Measurements from ENCODE around the gene FADD.

FADD gene

GRCh38 chr11:70183483-70184176 is 19.5 kb upstream of the FADD start:
- H3K36me3 ChIP-seq (ENCODE audit: control insufficient read depth, insufficient read depth, low read length) = no peaks in the 10 kb centered on the region
- no peaks in the 10 kb centered on the region for H3K9me3 ChIP-seq (ENCODE audit: control insufficient read depth, insufficient read depth, low read length)
- no peak overlapping the region for H3K4me3 ChIP-seq (ENCODE audit: low read depth, low read length)
- H3K27me3 ChIP-seq (ENCODE audit: control insufficient read depth, insufficient read depth, low read length) = no peaks in the 10 kb centered on the region
- H3K4me1 ChIP-seq (ENCODE audit: control insufficient read depth, insufficient read depth, low read length) = no peaks in the 10 kb centered on the region
- H3K9ac ChIP-seq (ENCODE audit: low read depth, low read length) = no peak overlapping the region

DNA sequence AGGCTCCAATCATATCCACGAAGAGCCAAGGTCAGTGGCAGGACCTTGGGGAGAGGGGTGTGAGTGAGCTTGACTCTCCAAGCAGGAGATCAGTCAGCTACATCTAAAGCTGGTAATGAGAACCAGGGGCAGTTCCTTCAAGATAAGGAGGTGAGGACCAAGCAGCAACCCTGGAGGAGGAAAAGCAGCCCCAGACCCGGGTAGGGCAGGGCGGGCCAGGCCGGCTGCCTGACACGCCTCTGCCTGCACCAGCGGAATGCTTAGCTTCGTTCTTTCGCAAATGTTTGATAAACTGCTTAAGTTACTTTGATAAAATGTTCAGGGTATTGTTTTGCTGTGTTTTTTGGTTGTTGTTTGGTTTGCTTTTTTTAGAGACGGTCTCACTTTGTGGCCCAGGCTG is 18.7 kb upstream of the FADD start:
- no peak overlapping the region for H3K4me3 ChIP-seq (ENCODE audit: low read depth, low read length)
- no peaks in the 10 kb centered on the region for H3K36me3 ChIP-seq (ENCODE audit: control insufficient read depth, insufficient read depth, low read length)
- H3K9me3 ChIP-seq (ENCODE audit: control insufficient read depth, insufficient read depth, low read length) = no peaks in the 10 kb centered on the region
- H3K9ac ChIP-seq (ENCODE audit: low read depth, low read length) = no peak overlapping the region
- H3K27me3 ChIP-seq (ENCODE audit: control insufficient read depth, insufficient read depth, low read length) = no peaks in the 10 kb centered on the region
- H3K4me1 ChIP-seq (ENCODE audit: control insufficient read depth, insufficient read depth, low read length) = no peaks in the 10 kb centered on the region

- H3K9me3 ChIP-seq (ENCODE audit: control insufficient read depth, insufficient read depth, low read length) = no peaks in the 10 kb centered on the region
- no peaks in the 10 kb centered on the region for H3K36me3 ChIP-seq (ENCODE audit: control insufficient read depth, insufficient read depth, low read length)
- no peak overlapping the region for H3K9ac ChIP-seq (ENCODE audit: low read depth, low read length)
- H3K27me3 ChIP-seq (ENCODE audit: control insufficient read depth, insufficient read depth, low read length) = no peaks in the 10 kb centered on the region
- H3K4me3 ChIP-seq (ENCODE audit: low read depth, low read length) = no peak overlapping the region
- no peaks in the 10 kb centered on the region for H3K4me1 ChIP-seq (ENCODE audit: control insufficient read depth, insufficient read depth, low read length)
These were observed 17.6 kb upstream of the FADD start for GRCh38 chr11:70185348-70186055.

- no peaks in the 10 kb centered on the region for H3K4me1 ChIP-seq (ENCODE audit: control insufficient read depth, insufficient read depth, low read length)
- no peak overlapping the region for H3K4me3 ChIP-seq (ENCODE audit: low read depth, low read length)
- H3K36me3 ChIP-seq (ENCODE audit: control insufficient read depth, insufficient read depth, low read length) = no peaks in the 10 kb centered on the region
- H3K9me3 ChIP-seq (ENCODE audit: control insufficient read depth, insufficient read depth, low read length) = no peaks in the 10 kb centered on the region
- H3K27me3 ChIP-seq (ENCODE audit: control insufficient read depth, insufficient read depth, low read length) = no peaks in the 10 kb centered on the region
- H3K9ac ChIP-seq (ENCODE audit: low read depth, low read length) = no peak overlapping the region
These were observed 16.7 kb upstream of the FADD start for GRCh38 chr11:70186420-70186819.

- Histone ChIP-seq H3K4me1 (ENCODE audit: control insufficient read depth, insufficient read depth, low read length) (no peaks in the 10 kb centered on the region), H3K9ac (ENCODE audit: low read depth, low read length) (no peak overlapping the region), H3K9me3 (ENCODE audit: control insufficient read depth, insufficient read depth, low read length) (no peaks in the 10 kb centered on the region), H3K4me3 (ENCODE audit: low read depth, low read length) (no peak overlapping the region), H3K36me3 (ENCODE audit: control insufficient read depth, insufficient read depth, low read length) (no peaks in the 10 kb centered on the region), H3K27me3 (ENCODE audit: control insufficient read depth, insufficient read depth, low read length) (no peaks in the 10 kb centered on the region)
These were observed 16.2 kb upstream of the FADD start for GRCh38 chr11:70186936-70187335.

DNA sequence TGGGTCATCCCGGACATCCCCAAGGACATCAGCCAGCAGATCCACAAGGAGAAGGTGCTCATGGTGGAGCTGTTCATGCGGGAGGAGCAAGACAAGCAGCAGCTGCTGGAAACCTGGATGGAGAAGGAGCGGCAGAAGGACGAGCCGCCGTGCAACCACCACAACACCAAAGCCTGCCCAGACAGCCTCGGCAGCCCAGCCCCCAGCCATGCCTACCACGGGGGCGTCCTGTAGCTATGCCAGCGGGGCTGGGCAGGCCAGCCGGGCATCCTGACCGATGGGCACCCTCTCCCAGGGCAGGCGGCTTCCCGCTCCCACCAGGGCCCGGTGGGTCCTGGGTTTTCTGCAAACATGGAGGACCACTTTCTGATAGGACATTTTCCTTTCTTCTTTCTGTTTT is 15.3 kb upstream of the FADD start:
- H3K36me3 ChIP-seq (ENCODE audit: control insufficient read depth, insufficient read depth, low read length) = no peaks in the 10 kb centered on the region
- no peak overlapping the region for H3K4me3 ChIP-seq (ENCODE audit: low read depth, low read length)
- H3K9ac ChIP-seq (ENCODE audit: low read depth, low read length) = no peak overlapping the region
- H3K4me1 ChIP-seq (ENCODE audit: control insufficient read depth, insufficient read depth, low read length) = no peaks in the 10 kb centered on the region
- H3K27me3 ChIP-seq (ENCODE audit: control insufficient read depth, insufficient read depth, low read length) = no peaks in the 10 kb centered on the region
- H3K9me3 ChIP-seq (ENCODE audit: control insufficient read depth, insufficient read depth, low read length) = no peaks in the 10 kb centered on the region

- Histone ChIP-seq H3K9ac (ENCODE audit: low read depth, low read length) (no peak overlapping the region), H3K4me3 (ENCODE audit: low read depth, low read length) (no peak overlapping the region), H3K27me3 (ENCODE audit: control insufficient read depth, insufficient read depth, low read length) (no peaks in the 10 kb centered on the region), H3K4me1 (ENCODE audit: control insufficient read depth, insufficient read depth, low read length) (no peaks in the 10 kb centered on the region), H3K36me3 (ENCODE audit: control insufficient read depth, insufficient read depth, low read length) (no peaks in the 10 kb centered on the region), H3K9me3 (ENCODE audit: control insufficient read depth, insufficient read depth, low read length) (no peaks in the 10 kb centered on the region)
These were observed 13.5 kb upstream of the FADD start for GRCh38 chr11:70189622-70190021.

GRCh38 chr11:70191495-70192140 is 11.5 kb upstream of the FADD start:
- no peak overlapping the region for H3K9ac ChIP-seq (ENCODE audit: low read depth, low read length)
- H3K4me3 ChIP-seq (ENCODE audit: low read depth, low read length) = no peak overlapping the region
- no peaks in the 10 kb centered on the region for H3K36me3 ChIP-seq (ENCODE audit: control insufficient read depth, insufficient read depth, low read length)
- no peaks in the 10 kb centered on the region for H3K9me3 ChIP-seq (ENCODE audit: control insufficient read depth, insufficient read depth, low read length)
- no peaks in the 10 kb centered on the region for H3K4me1 ChIP-seq (ENCODE audit: control insufficient read depth, insufficient read depth, low read length)
- no peaks in the 10 kb centered on the region for H3K27me3 ChIP-seq (ENCODE audit: control insufficient read depth, insufficient read depth, low read length)

GRCh38 chr11:70192666-70193410 is 10.3 kb upstream of the FADD start:
- Histone ChIP-seq H3K27me3 (ENCODE audit: control insufficient read depth, insufficient read depth, low read length) (no peaks in the 10 kb centered on the region), H3K9me3 (ENCODE audit: control insufficient read depth, insufficient read depth, low read length) (no peaks in the 10 kb centered on the region), H3K36me3 (ENCODE audit: control insufficient read depth, insufficient read depth, low read length) (no peaks in the 10 kb centered on the region), H3K4me1 (ENCODE audit: control insufficient read depth, insufficient read depth, low read length) (no peaks in the 10 kb centered on the region), H3K9ac (ENCODE audit: low read depth, low read length) (no peak overlapping the region), H3K4me3 (ENCODE audit: low read depth, low read length) (no peak overlapping the region)

GRCh38 chr11:70193411-70194292 is 9.4 kb upstream of the FADD start:
- Histone ChIP-seq H3K36me3 (ENCODE audit: control insufficient read depth, insufficient read depth, low read length) (no peaks in the 10 kb centered on the region), H3K9me3 (ENCODE audit: control insufficient read depth, insufficient read depth, low read length) (no peaks in the 10 kb centered on the region), H3K4me1 (ENCODE audit: control insufficient read depth, insufficient read depth, low read length) (no peaks in the 10 kb centered on the region), H3K9ac (ENCODE audit: low read depth, low read length) (no peak overlapping the region), H3K4me3 (ENCODE audit: low read depth, low read length) (no peak overlapping the region), H3K27me3 (ENCODE audit: control insufficient read depth, insufficient read depth, low read length) (no peaks in the 10 kb centered on the region)
